ENCODE data around the gene FSHR.

- TF ChIP-seq CTCF (IDR thresholded peaks at IDR 0.05), result no peak
- TF ChIP-seq POLR2A (IDR thresholded peaks at IDR 0.05), result no peak
Measured at GRCh38 chr2:49029406-49029805, 124.9 kb downstream of the FSHR start.

Data from lower leg skin (tissue), 3 donors.